Stimulated activated CD4-positive, alpha-beta T cell treated with anti-CD3 and anti-CD28 coated beads, Interleukin-2, amount 100 ng/mL, for 24 hours (primary cell): ENCODE measurements around the gene YWHAQ.

Experiments
- DNase-seq, 2 donors: peaks; one replicate each; pipeline ENCODE4 v3.0.0-alpha.2; 2020

Gene YWHAQ

DNA sequence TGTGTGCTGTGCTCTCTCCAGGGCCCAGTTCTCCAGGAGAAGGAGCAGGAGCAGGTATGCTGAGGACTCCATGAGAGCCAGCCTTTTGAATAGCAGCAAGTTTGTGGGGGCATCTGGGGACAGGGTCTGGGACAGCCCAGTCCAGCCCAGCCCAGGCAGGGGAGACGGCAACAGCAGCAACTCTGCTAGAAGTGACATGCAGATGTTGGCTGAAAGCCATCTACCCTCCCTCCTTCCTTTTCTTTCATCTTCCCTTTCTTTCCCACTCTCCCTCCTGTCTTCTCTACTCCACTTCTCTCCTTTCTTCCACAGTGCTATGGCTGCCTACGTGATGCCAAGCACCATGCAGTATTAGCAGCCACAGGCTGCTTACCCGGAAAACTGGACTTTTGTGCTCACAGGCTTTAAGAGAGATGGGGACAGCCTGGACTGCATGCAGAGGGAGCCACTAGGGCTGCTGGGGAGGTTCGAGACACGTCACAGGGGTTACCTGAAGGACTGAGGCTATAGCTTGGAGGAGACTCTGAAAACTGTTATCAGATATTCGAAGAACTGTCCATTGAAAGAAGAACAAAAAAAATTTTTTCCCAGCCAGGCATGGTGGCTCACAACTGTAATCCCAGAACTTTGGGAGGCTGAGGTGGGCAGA is 23.8 kb upstream of the YWHAQ start:
- DNase-seq = no peak

DNA sequence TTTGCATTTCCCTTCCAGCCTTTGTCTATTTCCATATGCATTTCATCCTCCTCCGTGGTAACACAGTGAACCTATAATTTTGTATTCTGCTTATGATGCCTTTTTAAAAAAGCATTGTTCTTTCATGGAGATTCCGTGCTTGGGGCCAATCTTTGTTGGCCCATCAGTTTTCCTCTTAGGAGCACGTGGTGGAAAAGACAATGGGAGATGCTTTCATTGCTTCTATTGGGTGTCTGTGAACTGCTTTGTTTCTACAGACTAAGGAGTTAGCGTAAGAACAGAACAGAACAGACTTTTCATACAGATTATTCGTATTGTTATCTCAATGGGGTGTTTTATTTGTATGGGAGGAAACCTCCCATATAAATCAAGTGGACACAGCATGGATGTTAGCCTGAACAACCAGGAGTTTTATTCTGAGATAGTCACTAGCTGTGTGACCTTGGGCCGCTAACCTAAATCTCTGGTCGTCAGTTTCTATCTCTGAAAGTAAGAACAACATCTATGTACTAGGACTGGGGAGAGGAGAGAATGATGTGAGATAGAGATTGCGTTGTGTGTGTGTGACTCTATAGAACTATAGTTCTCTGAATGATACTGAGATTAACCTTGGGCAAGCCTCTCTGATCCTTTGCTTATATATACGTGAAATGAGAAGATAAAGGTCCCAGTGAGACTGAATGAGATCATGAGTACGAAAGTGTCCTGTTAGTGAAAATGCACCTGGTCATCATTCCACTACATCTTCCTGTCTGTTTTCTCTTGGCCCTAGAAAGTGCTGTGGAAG is 22.9 kb upstream of the YWHAQ start:
- DNase-seq = no peak

DNA sequence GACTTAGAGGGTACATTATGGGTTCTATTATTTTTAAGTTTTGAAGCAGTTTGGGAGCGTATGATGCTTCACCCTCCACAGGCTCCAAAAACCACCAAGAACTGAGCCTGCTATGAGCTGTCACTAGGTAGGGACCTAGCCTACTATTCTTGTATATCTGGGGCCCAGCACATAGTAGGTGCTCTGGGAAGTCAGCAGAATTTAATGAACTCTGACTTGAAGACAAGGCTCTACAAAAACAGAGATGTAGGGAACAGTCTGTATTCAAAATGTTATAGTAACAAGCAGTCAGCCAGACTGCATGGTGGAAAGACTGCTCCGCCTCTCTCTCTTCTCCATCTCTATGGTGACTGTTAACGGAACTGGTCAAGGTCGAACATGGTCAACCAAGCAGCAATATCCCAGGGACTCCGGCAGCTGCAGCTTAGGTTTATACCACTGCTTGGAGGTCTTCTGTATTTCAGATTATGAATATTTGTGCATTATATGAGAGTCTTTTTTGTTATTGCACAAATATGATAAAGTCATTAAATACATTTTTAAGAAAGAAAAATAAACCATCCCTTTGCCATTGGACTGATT is 22.2 kb upstream of the YWHAQ start:
- no peak for DNase-seq

DNA sequence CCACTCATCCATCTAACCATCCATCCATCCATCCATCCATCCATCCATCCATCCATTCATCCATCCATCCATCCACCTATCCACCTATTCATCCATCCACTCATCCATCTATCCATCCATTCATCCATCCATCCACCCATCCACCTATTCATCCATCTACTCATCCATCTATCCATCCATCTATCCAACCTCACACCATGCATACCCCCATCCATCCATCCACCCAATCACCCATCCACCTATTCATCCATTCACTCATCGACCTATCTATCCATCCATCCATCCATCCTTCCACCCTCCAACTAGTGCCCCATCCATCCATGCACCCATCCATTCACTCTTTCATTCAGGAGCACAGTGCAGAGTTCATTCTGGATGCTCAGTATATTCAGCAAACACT is 21.5 kb upstream of the YWHAQ start:
- no peak for DNase-seq

DNA sequence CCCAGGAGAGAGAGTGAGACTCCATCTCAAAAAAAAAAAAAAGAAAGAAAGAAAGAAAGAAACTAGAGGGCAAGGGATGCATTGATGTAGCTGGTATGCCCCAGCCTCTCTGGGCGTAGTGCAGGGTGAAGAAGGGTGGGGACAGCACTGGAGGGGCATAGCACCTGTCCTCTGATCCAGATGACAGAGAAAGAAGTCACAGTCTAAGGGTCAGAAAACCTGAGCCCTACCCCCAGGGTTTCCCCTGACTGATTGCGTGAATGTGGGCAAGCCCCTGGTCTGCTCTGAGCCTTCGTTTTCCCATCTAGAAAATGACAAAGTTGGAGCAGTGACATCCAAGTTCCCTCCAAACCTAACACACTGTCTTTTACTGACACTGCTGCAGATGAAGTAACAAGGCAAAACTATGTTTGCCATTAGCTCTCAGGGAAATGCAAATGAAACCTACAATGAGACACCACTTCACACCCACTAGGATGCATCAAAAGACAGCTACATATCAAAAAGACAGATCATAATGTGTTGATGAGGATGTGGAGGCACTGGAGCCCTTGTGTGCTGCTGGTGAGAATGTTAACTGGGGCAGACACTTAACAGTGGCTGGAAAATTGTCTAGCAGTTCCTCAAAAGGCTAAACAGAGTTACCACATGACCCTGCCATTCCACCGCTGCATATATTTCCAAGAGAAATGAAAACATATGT is 19.5 kb upstream of the YWHAQ start:
- no peak for DNase-seq

DNA sequence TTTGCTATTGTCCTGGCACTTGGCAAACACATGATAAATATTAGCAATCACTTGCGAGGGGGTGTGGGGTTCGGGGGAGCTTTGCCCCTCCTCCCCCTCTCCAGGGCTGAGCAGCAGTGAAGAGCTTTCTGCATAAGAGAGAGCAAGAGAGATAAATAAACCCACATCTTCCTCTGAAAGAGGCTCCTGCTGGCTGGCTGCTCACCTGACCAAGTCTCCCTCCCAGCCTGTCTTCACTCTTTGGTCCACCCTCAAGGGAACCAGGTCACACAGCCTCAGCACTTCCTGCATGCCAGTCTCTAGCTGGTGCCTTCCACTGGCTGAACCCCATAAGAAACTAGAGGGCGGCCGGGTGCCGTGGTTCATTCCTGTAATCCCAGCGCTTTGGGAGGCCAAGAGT is 18.5 kb upstream of the YWHAQ start:
- DNase-seq = no peak

DNA sequence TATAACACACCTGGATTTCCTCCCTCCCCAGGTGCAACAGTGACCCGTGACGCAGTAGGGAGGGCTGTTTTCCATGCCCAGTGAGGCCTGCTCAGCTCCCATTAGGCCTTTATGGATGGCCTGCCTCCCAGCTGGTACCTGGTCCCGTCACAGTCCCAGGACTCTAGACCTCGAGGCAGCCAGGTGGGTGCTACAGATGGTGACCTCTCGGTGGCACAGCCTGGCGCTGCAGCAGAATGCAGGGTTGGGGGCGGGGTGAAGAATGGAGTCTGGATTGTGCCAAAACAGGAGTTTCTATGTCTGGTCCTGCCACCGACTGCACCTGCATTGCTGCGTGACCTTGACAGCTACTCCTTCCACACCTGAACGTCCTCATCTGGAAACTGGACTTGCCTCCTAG is 18.0 kb upstream of the YWHAQ start:
- DNase-seq = no peak

DNA sequence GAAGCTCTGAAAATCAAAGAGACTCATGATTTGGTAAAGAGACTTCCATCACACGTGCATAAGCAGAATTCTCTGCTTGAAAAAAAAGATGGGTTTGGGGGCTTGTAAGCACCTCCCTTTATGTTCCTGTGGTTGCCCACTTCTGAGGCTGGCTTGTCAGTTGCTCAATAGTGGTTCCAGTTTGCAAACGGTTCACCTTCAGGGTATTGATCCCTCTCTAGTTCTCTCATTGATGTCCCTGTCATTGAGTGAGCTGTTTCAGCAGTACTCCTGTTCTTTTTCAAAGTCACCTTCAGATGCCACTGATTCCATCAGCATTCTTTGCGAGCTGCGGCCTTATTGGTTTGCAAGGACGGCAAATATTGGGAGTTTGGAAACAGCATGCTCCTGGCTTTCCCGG is 17.1 kb upstream of the YWHAQ start:
- DNase-seq = no peak

DNA sequence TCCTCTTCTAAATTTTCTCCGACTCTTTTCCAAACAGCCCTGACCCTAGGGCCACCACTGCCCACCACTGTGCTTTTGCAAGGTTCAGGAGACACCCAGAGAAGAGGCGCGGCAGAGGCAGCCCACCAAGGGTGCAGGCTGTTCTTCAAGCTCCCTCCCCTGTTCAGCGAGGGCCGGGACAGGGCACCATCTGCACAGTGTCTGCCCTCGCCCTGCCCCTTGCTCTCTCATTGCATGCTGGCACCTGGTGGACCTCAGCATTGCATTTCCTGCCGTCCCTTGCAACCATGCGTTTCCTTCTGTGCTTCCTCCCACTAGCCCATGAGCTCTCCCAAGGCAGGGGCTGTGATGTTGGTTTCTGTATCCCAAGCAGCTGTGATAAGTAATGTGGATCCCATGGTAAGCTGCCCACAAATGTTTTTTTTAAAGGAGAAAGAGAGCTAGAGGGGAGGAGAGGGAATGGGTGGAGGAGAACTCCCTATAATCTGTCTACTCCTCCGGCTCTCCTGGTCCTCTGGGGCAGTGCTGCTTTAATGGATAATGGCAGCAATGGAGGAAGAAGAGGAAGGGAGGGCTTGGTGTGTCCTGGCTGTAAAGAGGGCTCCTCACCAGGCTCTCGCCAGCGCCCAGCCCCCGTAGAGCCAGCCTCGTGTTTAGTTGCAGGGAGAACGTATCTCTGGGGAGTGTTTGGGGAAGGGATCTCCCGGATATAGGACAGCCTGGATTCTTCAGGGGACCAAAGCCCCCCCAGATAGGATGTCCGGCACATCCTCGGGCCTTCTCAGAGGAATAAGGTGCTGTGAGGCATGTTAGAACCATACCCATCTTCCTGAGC is 15.6 kb upstream of the YWHAQ start:
- no peak for DNase-seq

DNA sequence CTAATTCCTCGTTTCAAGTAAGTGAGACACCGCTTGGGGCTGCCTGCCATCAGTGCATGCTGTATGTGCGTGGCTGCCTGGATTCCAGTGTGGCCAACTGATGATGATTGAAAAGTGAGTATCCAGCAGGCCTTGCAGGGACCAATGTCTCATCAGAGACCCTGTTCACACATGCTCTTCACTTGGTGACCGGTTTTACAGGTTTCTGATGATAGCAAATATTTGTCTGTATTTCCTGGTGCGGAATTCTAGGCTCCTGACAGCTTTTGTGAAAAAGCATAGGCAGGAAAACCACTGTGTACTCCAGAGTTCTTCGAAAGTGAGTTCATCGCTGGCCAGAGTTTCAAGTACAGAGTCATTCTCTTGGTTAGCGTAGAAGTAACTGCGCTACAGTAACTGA is 13.8 kb upstream of the YWHAQ start:
- DNase-seq = no peak

DNA sequence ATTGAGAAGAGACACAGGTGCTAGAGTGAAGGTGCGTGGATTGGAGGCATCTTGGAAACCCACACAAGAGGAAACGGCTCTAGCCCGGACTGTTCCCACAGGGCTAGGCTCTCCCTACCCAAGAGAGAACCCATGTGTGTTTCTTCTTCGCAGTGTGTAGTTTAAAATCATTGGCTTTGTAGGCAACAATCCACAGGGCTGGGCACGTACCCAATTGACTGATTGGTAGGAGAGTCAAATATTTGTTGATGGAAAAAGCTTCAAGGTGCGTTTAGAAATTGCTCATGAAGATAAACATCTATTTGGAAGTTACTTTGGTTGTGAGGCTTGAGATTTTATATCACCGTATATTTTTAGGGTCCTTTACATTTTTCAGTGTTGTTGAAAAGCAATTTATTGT is 13.2 kb upstream of the YWHAQ start:
- DNase-seq = no peak

DNA sequence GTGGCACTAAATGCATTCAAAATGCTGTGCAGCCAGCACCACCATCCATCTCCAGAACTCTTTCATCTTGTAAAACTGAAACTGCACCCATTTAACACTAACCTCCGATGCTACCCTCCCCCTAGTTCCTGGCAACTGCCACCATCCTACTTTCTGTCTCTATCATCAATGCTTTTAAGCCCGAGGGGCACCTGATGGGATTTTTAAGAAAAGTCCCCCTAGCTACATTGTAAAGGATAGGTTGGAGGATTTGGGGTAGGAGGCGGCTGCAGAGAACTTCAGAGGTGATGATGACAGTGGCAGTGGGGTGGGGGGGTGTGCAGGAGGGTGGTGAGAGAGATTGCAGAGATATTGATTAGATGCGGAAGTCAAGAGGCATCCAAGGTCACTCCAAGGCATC is 10.8 kb upstream of the YWHAQ start:
- DNase-seq = peak in 1 of 2 donors; percentile 21

DNA sequence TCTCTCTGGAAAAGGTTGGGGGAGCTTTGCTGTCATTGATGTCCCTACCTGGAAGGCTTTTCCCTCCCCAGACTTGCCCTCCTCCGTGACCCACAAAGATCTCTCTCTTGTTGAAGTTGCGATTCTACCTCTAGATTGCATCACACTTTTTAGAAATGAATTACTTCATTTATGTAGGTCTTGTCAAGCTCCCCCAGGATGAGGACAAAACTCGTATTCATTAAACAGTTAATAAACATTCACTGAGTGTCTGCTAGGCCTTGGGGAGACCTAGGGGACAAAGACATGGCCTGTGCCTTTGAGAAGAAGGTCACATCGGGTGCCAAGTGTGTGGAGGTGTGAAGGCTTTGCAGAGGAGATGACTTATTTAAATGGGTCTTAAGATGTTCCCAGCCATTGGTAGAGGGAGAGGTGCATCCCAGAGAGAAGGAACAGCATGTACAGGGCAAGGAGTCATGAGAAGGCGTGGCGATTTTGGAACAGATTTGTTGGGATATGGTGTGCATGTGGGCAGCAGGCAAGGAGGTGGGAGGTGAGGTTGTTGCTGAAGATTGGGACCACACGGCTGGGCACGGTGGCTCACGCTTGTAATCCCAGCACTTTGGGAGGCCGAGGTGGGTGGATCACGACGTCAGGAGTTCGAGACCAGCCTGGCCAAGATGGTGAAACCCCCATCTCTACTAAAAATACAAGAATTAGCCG is 9.8 kb upstream of the YWHAQ start:
- DNase-seq = no peak

DNA sequence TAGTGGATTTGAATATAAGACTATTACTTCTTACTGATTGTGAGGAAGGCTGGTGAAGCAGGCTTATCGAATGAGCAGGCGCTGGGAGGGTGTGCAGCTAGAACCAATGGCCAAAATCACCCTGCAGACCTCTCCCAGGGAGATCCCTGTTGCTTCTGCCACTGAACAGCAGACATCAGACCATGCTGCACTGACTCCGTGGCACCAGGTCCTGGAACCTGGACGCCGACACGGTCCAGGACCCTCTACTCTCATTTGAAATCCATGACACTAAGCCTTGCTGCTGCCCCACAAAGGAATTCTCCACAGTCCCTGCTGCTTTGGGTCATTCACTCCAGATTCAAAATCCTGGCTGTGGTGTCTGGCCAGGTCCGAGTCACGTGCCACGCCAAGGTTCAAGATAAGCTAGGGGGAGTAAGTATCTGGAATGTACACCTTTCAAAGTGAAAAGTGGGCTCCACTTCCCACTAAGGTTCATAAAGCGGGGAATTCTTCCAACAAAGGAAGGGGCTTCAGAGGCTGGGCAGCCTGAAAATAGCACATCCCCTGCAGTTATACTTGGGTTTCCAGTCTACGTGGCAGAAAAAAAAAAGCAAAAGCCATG is 9.0 kb upstream of the YWHAQ start:
- no peak for DNase-seq

DNA sequence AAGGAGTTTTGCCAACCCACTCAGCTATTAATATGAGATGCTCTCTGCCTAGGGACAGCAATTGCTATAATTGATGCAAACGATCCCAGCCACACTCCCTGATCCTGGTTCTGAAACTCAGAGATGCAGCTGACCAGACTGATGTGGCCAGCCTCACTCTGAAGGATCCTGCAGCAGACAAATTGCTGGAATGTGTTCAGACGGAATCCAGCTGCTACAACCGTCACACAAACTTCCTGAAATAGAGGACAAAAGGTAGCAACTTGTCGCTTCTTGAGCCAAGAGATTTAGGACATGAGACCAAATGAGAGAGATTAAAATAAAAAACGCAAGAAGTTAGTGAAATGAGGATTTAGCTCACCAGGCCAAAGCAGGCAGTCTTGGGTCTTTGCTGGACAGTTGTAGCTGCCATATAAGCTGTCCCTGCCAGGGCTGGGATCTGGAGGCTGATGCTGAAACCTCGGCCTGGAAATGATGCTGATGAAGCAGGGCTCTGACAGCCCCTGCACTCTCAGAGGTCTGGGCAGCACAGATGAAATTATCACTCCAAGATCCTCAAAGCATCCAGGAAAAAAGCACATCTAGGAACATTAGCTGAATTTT is 8.3 kb upstream of the YWHAQ start:
- DNase-seq = no peak

DNA sequence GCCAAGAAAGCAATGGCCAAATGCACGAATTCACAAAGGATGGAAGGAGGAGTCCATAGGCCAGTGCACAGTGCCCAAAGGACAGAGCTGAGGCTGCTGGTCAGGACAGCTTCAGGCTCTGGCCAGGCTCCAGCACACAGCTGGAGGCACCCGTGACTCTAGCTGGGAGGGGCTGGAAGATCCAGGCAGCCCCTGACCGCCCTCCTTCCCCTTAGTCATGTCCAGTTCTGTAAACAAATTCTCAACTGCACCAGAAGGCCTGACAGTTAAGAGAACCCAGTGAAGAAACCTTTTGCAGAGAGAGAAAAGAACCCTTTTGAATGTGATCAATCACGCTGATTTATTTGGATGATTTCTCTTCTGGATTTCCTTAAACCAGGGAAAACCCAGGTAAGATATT is 7.7 kb upstream of the YWHAQ start:
- no peak for DNase-seq

DNA sequence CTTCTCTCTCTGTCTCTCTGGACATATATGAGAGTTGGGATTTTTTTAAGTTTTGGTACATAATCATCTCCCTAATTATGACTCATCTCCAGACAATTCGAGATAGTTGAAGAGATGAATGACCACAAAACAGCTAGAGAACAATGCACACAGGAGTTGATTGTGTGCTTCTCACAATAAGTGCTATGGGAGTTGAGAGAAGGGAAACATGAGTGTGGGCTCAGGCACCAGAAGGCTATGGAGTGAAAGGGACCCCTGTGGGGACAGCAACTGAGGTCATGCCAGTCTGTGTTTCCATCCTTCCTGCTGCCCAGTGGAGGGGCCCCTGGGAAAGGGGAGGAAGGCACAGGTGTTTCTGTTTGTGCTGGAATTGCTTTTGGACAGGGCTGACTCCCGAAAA is 6.5 kb upstream of the YWHAQ start:
- no peak for DNase-seq

DNA sequence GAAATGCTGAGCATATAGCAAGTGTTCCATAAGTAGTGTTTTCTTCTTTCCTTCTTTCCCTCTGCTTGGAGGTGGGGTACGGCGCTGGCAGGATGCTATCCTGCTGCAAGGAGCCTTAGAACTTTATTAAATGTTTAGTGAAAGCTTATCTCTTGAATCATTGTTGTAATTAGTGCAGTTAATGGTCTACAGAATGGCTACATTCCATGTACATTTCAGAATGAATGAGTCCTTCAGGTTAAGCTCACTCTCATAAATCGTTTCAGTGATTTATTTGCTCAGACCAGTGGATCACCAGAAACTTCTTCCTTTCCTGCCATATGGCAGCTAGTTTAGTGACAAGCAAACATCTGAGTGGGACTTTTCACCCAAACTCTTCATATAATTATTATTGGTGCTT is 3.3 kb upstream of the YWHAQ start:
- DNase-seq = no peak

DNA sequence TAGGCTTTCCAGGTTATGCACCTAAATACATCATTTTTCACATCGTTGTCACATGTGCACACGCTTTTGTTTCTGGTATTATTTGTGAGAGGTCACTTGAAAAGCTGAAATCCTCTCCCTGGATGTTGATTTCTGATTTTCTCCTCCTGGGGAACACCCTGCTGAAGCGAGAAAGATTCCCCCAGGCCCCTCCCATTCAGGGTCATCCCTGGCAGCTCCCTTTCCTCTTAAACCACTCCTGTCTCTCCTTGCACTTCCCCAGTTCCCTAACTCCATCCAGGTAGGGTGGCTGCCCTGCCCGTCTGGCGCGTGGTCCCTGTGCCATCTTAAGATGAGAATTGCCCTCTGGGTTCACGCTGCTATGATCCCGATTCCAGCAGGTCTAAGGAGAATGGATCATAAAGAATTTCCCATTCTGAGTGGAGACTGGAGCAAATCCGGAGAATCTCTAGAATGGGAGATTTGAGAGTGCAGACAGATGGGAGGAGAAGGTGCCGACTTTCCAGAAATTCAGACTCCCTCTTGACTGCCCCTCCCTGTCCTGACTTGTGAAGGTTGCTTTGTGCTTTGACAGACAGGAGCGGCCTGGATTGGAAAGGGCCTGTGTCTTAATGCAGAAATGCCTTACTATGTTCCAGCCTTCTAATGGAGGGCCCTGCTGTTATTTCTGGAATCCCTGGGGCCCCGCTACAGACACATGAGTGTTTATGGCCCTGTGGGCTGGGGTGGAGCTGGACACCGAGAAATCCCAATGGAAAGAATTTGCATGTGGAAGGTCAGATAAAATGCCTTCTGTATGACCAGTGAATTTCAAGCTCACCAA is 1.3 kb upstream of the YWHAQ start:
- DNase-seq = no peak

DNA sequence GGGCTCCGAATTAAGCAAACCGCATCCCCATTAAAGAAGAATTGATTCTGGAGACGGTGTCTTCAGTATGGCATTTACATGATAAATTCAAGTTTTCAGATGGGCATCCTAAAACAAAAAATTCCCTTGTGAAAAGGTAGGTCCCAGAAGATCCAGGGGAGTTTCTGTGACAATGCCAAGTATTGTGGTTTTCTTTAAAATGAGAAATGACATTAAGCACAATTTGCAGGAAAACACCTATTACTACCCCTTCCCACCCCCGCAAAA is 689 bp upstream of the YWHAQ start:
- DNase-seq = no peak
